Prostate gland (tissue), 2 donors: ENCODE measurements around the gene ETS2. TPM values are rescaled to one million over a fixed set of nuclear protein-coding genes. Genes with fewer than 3 reads are reported as not detected.

Experiments
- DNase-seq: peaks from one replicate; pipeline ENCODE4 v3.0.0-alpha.2; 2019; ENCODE audit warnings: low spot score
- H3K27ac ChIP-seq, 2 donors: fragments of 200-600 bp; sonication (generic); 2 replicates each; pipeline ENCODE4 v1.5.1; 2017 to 2019
- H3K27me3 ChIP-seq: fragments of 200-600 bp; sonication (generic); replicated peaks from 2 replicates; pipeline ENCODE4 v1.5.1; 2019; ENCODE audit not compliant: insufficient read depth
- H3K36me3 ChIP-seq, 2 donors: fragments of 200-600 bp; sonication (generic); 1 replicate in 1 of 2; 2 replicates in 1 of 2; pipeline versions ENCODE4 v1.5.1 to v1.8.1; 2017 to 2019
- H3K4me1 ChIP-seq: fragments of 200-600 bp; sonication (generic); replicated peaks from 2 replicates; pipeline ENCODE4 v1.5.1; 2019
- H3K4me3 ChIP-seq, 2 donors: fragments of 200-600 bp; sonication (generic); 2 replicates each; pipeline ENCODE4 v1.5.1; 2017 to 2019
- H3K9me3 ChIP-seq: fragments of 200-600 bp; sonication (generic); 2 replicates; pipeline ENCODE4 v1.5.1; 2017
- POLR2A ChIP-seq: fragments of 450-650 bp; IDR thresholded peaks from one replicate; pipeline ENCODE4 v1.6.1; 2016; ENCODE audit warnings: antibody characterized with exemption, mild to moderate bottlenecking
- POLR2AphosphoS5 ChIP-seq: sonication (generic); formaldehyde crosslinking; IDR thresholded peaks from one replicate; pipeline ENCODE4 v1.6.1; 2017; ENCODE audit warnings: antibody characterized with exemption
- WGBS: methylation state at CpG from one replicate; pipeline ENCODE4 v1.1.5; 2018; 5-methylcytosine and 5-hydroxymethylcytosine counted together
- intact Hi-C: fragments of 100-400 bp; cut with DNase I; formaldehyde crosslinking; loops from one replicate; pipeline ENCODE4 v1.14.2; 2022
- total RNA-seq, 2 donors: library from RNA; depleted of rRNA; stranded (reverse); fragments of >200 nt; gene quantifications; one replicate each; pipeline ENCODE4 v1.1.0, GENCODE V29; 2016
- TF ChIP-seq, protein P1 (sequence below), 4 experiments: fragments of 200-600 bp in 2 of 4; fragments of 450-650 bp in 2 of 4; sonication (generic) in 2 of 4; IDR thresholded peaks; 1 replicate in 3 of 4; 2 replicates in 1 of 4; pipeline ENCODE4 v1.5.1; 2016 to 2019; ENCODE audit warnings: antibody characterized with exemption in 4 of 4, mild to moderate bottlenecking in 2 of 4, moderate library complexity in 2 of 4

ETS2 gene
- total RNA-seq, 2 donors from 2014 or later = 53.3 to 80.2 TPM

- 90% methylated on average over 8 of the region's 8 CpGs for WGBS
- intact Hi-C loops = no loop called here
- Histone ChIP-seq H3K9me3 (no peaks in the 10 kb centered on the region), H3K27ac (no peak overlapping the region), H3K27me3 (no peaks in the 10 kb centered on the region), H3K4me3 (no peak overlapping the region), H3K36me3 (no peaks in the 10 kb centered on the region), H3K4me1 (no peaks in the 10 kb centered on the region)
- no peak for DNase-seq
- TF ChIP-seq POLR2AphosphoS5 = no peak
- no peak for TF ChIP-seq POLR2A
- TF ChIP-seq, protein P1, sequence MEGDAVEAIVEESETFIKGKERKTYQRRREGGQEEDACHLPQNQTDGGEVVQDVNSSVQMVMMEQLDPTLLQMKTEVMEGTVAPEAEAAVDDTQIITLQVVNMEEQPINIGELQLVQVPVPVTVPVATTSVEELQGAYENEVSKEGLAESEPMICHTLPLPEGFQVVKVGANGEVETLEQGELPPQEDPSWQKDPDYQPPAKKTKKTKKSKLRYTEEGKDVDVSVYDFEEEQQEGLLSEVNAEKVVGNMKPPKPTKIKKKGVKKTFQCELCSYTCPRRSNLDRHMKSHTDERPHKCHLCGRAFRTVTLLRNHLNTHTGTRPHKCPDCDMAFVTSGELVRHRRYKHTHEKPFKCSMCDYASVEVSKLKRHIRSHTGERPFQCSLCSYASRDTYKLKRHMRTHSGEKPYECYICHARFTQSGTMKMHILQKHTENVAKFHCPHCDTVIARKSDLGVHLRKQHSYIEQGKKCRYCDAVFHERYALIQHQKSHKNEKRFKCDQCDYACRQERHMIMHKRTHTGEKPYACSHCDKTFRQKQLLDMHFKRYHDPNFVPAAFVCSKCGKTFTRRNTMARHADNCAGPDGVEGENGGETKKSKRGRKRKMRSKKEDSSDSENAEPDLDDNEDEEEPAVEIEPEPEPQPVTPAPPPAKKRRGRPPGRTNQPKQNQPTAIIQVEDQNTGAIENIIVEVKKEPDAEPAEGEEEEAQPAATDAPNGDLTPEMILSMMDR (IDR thresholded peaks at IDR 0.05) = no peak
Observed at GRCh38 chr21:38857152-38857825, 51.6 kb downstream of the ETS2 start.

GRCh38 chr21:38858026-38858811 lies 52.5 kb downstream of the ETS2 start:
- WGBS = 74% methylated on average over 8 of the region's 8 CpGs
- H3K27ac ChIP-seq = no peak overlapping the region
- intact Hi-C loops = no loop called here
- H3K4me1 ChIP-seq = no peaks in the 10 kb centered on the region
- no peak for DNase-seq
- no peak overlapping the region for H3K4me3 ChIP-seq
- no peaks in the 10 kb centered on the region for H3K27me3 ChIP-seq
- TF ChIP-seq, protein P1 (IDR thresholded peaks at IDR 0.05) = no peak
- TF ChIP-seq POLR2AphosphoS5 = no peak
- no peak for TF ChIP-seq POLR2A
- no peaks in the 10 kb centered on the region for H3K9me3 ChIP-seq
- H3K36me3 ChIP-seq = no peaks in the 10 kb centered on the region

- H3K36me3 ChIP-seq = no peaks in the 10 kb centered on the region
- TF ChIP-seq POLR2A = no peak
- TF ChIP-seq POLR2AphosphoS5 = no peak
- TF ChIP-seq, protein P1 (IDR thresholded peaks at IDR 0.05) = no peak
- DNase-seq = no peak
- H3K4me1 ChIP-seq = no peaks in the 10 kb centered on the region
- intact Hi-C loops = no loop called here
- 100% methylated on average over 1 of the region's 1 CpG for WGBS
- no peaks in the 10 kb centered on the region for H3K9me3 ChIP-seq
- no peak overlapping the region for H3K27ac ChIP-seq
- H3K27me3 ChIP-seq = no peaks in the 10 kb centered on the region
- no peak overlapping the region for H3K4me3 ChIP-seq
Observed at GRCh38 chr21:38858812-38859205, 53.1 kb downstream of the ETS2 start.

GRCh38 chr21:38859852-38860251 lies 54.1 kb downstream of the ETS2 start:
- DNase-seq = no peak
- H3K4me3 ChIP-seq = no peak overlapping the region
- no peaks in the 10 kb centered on the region for H3K4me1 ChIP-seq
- H3K36me3 ChIP-seq = no peaks in the 10 kb centered on the region
- no peaks in the 10 kb centered on the region for H3K27me3 ChIP-seq
- WGBS = 93% methylated on average over 5 of the region's 5 CpGs
- intact Hi-C loops = no loop called here
- no peak overlapping the region for H3K27ac ChIP-seq
- no peaks in the 10 kb centered on the region for H3K9me3 ChIP-seq
- no peak for TF ChIP-seq POLR2A
- TF ChIP-seq, protein P1 (IDR thresholded peaks at IDR 0.05) = no peak
